ENCODE data around the gene HNRNPR.

- TF ChIP-seq CTCF (optimal IDR thresholded peaks at IDR 0.05 in 1 of 3, IDR thresholded peaks at IDR 0.05 in 1 of 3, conservative IDR thresholded peaks at IDR 0.05 in 1 of 3; ENCODE audit: extremely low read depth in 1 of 3, insufficient read depth in 2 of 3, low read length in 3 of 3) (no peak), EZH2 (IDR thresholded peaks at IDR 0.05; ENCODE audit: low read length) (no peak)
Measured at GRCh38 chr1:23337869-23338268, 6.2 kb downstream of the HNRNPR start.
